SK-N-MC (cell line): Measurements from ENCODE around the gene ZBTB20.

Experiments used
- DNase-seq: peaks from one replicate; pipeline ENCODE4 v3.0.0-alpha.2; 2011; ENCODE audit warnings: low read depth, low spot score
- H3K27ac ChIP-seq: fragments of 200-600 bp; sonication (generic); 2 replicates; pipeline ENCODE4 v1.5.1; 2016; ENCODE audit warnings: mixed run types
- H3K36me3 ChIP-seq: fragments of 200-600 bp; sonication (generic); 2 replicates; pipeline ENCODE4 v1.6.1; 2017; ENCODE audit warnings: antibody characterized with exemption, low read length, mixed read lengths; ENCODE audit not compliant: insufficient read depth
- H3K4me3 ChIP-seq: fragments of 200-600 bp; sonication (generic); 2 replicates; pipeline ENCODE4 v1.5.1; 2016
- H3K9ac ChIP-seq: fragments of 200-600 bp; sonication (generic); 2 replicates; pipeline ENCODE4 v1.8.0; 2017; ENCODE audit warnings: mixed run types, mixed read lengths; ENCODE audit not compliant: insufficient read length
- H3K9me3 ChIP-seq: fragments of 200-600 bp; sonication (generic); 2 replicates; pipeline ENCODE4 v1.6.1; 2017; ENCODE audit warnings: low read depth, mild to moderate bottlenecking, antibody characterized with exemption, low read length, moderate library complexity, mixed read lengths
- EZH2 ChIP-seq: fragments of 200-600 bp; sonication (generic); IDR thresholded peaks from one replicate; pipeline ENCODE4 v1.6.1; 2017; ENCODE audit warnings: antibody characterized with exemption
- FOXP2 ChIP-seq: optimal IDR thresholded peaks from 2 replicates; pipeline ENCODE3; 2011; ENCODE audit warnings: mild to moderate bottlenecking, moderate library complexity; ENCODE audit not compliant: insufficient read depth; ENCODE audit errors: extremely low read length, control extremely low read depth
- POLR2AphosphoS5 ChIP-seq: IDR thresholded peaks from 2 replicates; pipeline ENCODE4 v1.6.1; 2012; ENCODE audit warnings: mild to moderate bottlenecking, low read depth, low read length, borderline replicate concordance

Gene ZBTB20

DNA sequence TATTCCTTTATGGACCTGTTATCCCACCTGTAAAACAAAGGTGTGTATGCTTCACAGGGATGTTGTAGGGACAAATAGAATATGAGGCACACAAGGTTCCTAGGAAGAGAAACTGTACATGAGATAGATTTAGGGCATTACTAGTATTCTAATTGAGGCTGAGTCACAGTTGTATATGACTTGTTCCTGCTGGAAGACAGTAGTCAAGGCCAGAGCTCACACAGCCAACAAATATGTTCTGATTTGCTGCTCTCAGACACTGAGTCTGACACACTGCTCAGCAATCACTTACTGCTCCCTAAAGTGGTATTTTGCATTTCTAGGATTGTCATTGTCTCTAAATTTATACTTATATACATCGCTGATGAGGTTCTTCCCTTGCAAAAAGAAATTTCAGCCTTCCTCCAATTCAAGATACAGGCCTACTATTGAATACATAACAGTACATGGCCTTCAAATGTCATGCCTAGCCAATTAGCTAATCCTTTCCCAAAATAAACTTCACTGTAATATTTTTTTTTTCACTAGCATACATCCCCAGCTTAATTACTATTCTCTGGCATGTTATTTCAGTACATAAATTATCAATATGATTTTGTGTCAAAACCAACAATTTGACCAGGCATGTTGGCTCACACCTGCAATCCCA is 783.4 kb downstream of the ZBTB20 start:
- no peaks in the 10 kb centered on the region for H3K9me3 ChIP-seq
- DNase-seq: no peak
- H3K9ac ChIP-seq: no peak overlapping the region
- no peaks in the 10 kb centered on the region for H3K36me3 ChIP-seq
- H3K4me3 ChIP-seq: no peak overlapping the region
- H3K27ac ChIP-seq: no peak overlapping the region
- TF ChIP-seq EZH2 (no peak), POLR2AphosphoS5 (no peak), FOXP2 (no peak)

GRCh38 chr3:114362815-114363214 is 784.3 kb downstream of the ZBTB20 start:
- Histone ChIP-seq H3K9ac (no peak overlapping the region), H3K36me3 (no peaks in the 10 kb centered on the region), H3K27ac (no peak overlapping the region), H3K4me3 (no peak overlapping the region), H3K9me3 (no peaks in the 10 kb centered on the region)
- TF ChIP-seq EZH2: no peak
- no peak for TF ChIP-seq POLR2AphosphoS5
- no peak for TF ChIP-seq FOXP2
- DNase-seq: no peak

DNA sequence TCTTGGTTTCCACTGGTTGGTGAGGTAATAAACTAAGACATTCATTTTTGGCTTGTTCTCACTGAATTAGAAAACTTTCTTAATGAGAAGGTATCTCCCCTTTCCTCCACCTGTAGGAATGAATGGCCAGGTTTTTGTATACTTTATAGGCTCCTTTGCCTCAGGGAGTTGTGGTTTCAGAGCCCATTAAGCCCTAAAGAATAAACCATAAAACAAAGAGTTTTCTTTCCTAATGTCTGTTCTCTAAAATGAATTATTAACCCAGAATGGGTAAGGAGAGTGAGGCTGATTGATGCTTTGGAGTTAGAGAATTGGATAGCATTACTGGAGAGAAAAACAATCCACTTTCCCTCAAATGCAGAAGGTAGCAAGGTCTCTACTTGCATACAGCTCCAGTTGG is 785.7 kb downstream of the ZBTB20 start:
- DNase-seq: no peak
- H3K36me3 ChIP-seq: no peaks in the 10 kb centered on the region
- H3K9ac ChIP-seq: no peak overlapping the region
- no peak for TF ChIP-seq FOXP2
- no peak for TF ChIP-seq POLR2AphosphoS5
- TF ChIP-seq EZH2: no peak
- H3K4me3 ChIP-seq: no peak overlapping the region
- no peak overlapping the region for H3K27ac ChIP-seq
- H3K9me3 ChIP-seq: no peaks in the 10 kb centered on the region

- Histone ChIP-seq H3K4me3 (no peak overlapping the region), H3K27ac (no peak overlapping the region), H3K9ac (no peak overlapping the region), H3K9me3 (no peaks in the 10 kb centered on the region), H3K36me3 (no peaks in the 10 kb centered on the region)
- DNase-seq: no peak
- TF ChIP-seq POLR2AphosphoS5 (no peak), EZH2 (no peak), FOXP2 (no peak)
Observed at GRCh38 chr3:114356525-114356924, 790.6 kb downstream of the ZBTB20 start.

DNA sequence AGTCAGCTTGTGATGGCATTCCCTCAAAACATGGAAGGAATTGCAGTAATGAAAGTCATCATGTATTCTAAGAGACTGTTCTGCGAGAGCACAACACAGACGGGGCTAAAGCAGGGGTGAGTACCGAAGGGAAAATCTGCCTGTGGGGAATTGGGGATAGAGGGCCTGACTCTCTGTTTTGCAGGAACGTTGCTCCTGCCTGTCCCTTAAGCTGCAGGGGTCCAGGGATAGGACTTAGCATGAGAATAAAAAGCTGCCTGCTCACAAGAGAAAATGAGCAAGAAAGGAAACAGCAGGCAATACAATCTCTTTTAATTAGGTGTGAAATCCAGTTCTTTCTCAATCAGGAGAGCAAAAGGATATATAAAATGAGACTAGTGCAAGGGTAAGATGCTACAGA is 791.0 kb downstream of the ZBTB20 start:
- no peak overlapping the region for H3K4me3 ChIP-seq

GRCh38 chr3:114355653-114356052 is 791.4 kb downstream of the ZBTB20 start:
- Histone ChIP-seq H3K9ac (no peak overlapping the region), H3K4me3 (no peak overlapping the region), H3K27ac (no peak overlapping the region), H3K36me3 (no peaks in the 10 kb centered on the region), H3K9me3 (no peaks in the 10 kb centered on the region)
- DNase-seq: no peak
- TF ChIP-seq POLR2AphosphoS5 (no peak), FOXP2 (no peak), EZH2 (no peak)

More for the DNA sequence above, 791.0 kb downstream of the ZBTB20 start:
- Histone ChIP-seq H3K9me3 (no peaks in the 10 kb centered on the region), H3K9ac (no peak overlapping the region), H3K27ac (no peak overlapping the region), H3K36me3 (no peaks in the 10 kb centered on the region)
- no peak for DNase-seq
- TF ChIP-seq EZH2 (no peak), POLR2AphosphoS5 (no peak), FOXP2 (no peak)

GRCh38 chr3:114351822-114352145 is 795.3 kb downstream of the ZBTB20 start:
- no peak overlapping the region for H3K4me3 ChIP-seq
- H3K9ac ChIP-seq: no peak overlapping the region
- no peak for DNase-seq
- H3K9me3 ChIP-seq: no peaks in the 10 kb centered on the region
- H3K27ac ChIP-seq: no peak overlapping the region
- no peak for TF ChIP-seq FOXP2
- TF ChIP-seq POLR2AphosphoS5: no peak
- no peak for TF ChIP-seq EZH2
- no peaks in the 10 kb centered on the region for H3K36me3 ChIP-seq

DNA sequence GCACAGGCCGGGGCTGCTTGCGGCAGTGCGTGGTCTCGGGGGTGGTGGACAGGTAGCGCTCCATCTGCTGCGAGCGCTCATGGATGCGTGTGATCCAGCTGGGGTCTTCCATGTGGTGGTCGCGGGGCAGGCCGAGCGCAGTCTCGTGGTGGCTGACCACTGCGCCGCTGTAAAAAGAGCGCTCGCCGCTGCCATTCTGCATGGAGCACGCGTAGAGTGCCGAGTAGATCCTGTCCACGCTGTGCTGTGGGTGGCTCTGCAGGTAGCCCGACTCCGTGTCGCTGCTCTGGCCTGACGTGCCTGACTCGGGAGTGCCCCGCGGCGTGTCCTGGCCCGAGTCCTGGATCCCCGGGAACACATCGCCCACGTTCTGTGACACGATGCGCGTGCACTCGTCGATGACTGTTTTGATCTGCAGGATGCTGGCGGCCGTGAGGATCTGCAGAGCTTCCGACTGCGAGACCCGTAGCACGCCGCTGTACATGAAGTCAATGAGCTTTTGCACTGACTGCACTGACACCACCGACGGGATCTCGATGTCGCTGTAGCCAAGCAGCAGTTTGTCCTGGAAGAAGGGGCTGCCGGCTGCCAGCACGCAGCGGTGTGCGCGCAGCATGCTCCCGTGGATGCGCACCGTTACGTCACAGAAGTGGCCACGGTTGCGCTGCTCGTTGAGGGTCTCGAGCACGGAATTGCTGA is 795.8 kb downstream of the ZBTB20 start:
- H3K9me3 ChIP-seq: no peaks in the 10 kb centered on the region
- TF ChIP-seq FOXP2 (no peak), POLR2AphosphoS5 (no peak), EZH2 (no peak)
- no peak overlapping the region for H3K9ac ChIP-seq
- no peaks in the 10 kb centered on the region for H3K36me3 ChIP-seq
- DNase-seq: no peak
- no peak overlapping the region for H3K27ac ChIP-seq
- no peak overlapping the region for H3K4me3 ChIP-seq

- H3K9me3 ChIP-seq: no peaks in the 10 kb centered on the region
- H3K9ac ChIP-seq: no peak overlapping the region
- DNase-seq: no peak
- no peaks in the 10 kb centered on the region for H3K36me3 ChIP-seq
- H3K4me3 ChIP-seq: no peak overlapping the region
- TF ChIP-seq POLR2AphosphoS5 (no peak), EZH2 (no peak), FOXP2 (no peak)
- no peak overlapping the region for H3K27ac ChIP-seq
Observed at GRCh38 chr3:114350690-114351089, 796.4 kb downstream of the ZBTB20 start.
